Kidney (tissue), 14 donors: ENCODE measurements around the gene UBASH3B. TPM values are rescaled to one million over a fixed set of nuclear protein-coding genes. Genes with fewer than 3 reads are reported as not detected.
A peak's percentile ranks its signal among the peaks of the same experiment; 100 is the strongest.

Experiments used
- DNase-seq, 5 donors: peaks; one replicate each; pipeline ENCODE4 v3.0.0-alpha.2; 2013 to 2020
- FAIRE-seq: peaks from 2 replicates; lab custom pipeline; 2012; peaks lifted over from hg19 to GRCh38; lab: Jason Lieb, UNC
- H3K27ac ChIP-seq, 2 donors: one replicate each; pipeline ENCODE4 v1.7.0; 2013; ENCODE audit warnings: low read depth in 2 of 2, low read length in 2 of 2, inconsistent platforms in 1 of 2
- H3K27me3 ChIP-seq: one replicate; pipeline ENCODE4 v1.7.1; 2013; ENCODE audit warnings: low read length, inconsistent platforms; ENCODE audit not compliant: control insufficient read depth, insufficient read depth
- H3K36me3 ChIP-seq, 3 donors: one replicate each; pipeline versions ENCODE4 v1.7.0 to v1.7.1; 2013; ENCODE audit warnings: low read length in 3 of 3, control low read depth in 1 of 3, inconsistent platforms in 1 of 3; ENCODE audit not compliant: insufficient read depth in 3 of 3, control insufficient read depth in 2 of 3
- H3K4me1 ChIP-seq, 3 donors: one replicate each; pipeline versions ENCODE4 v1.7.0 to v1.7.1; 2013; ENCODE audit warnings: low read length in 3 of 3, inconsistent platforms in 1 of 3, low read depth in 1 of 3; ENCODE audit not compliant: control insufficient read depth in 2 of 3, insufficient read depth in 2 of 3
- H3K4me3 ChIP-seq, 3 donors: one replicate each; pipeline versions ENCODE4 v1.7.0 to v1.8.1; 2013; ENCODE audit warnings: low read length in 3 of 3, control low read depth in 1 of 3, inconsistent platforms in 1 of 3
- H3K9ac ChIP-seq, 3 donors: one replicate each; pipeline versions ENCODE4 v1.7.0 to v1.7.1; 2013; ENCODE audit warnings: low read length in 3 of 3, control low read depth in 1 of 3, inconsistent platforms in 1 of 3
- H3K9me3 ChIP-seq, 3 donors: one replicate each; pipeline versions ENCODE4 v1.7.0 to v1.7.1; 2013; ENCODE audit warnings: low read length in 3 of 3, control low read depth in 1 of 3, inconsistent platforms in 1 of 3; ENCODE audit not compliant: control insufficient read depth in 2 of 3, insufficient read depth in 1 of 3
- CTCF ChIP-seq: IDR thresholded peaks from 3 replicates; pipeline ENCODE4 v1.5.1; 2012; ENCODE audit warnings: mild to moderate bottlenecking, moderate library complexity, borderline replicate concordance; ENCODE audit not compliant: insufficient read depth; ENCODE audit errors: extremely low read depth
- intact Hi-C: fragments of 100-400 bp; cut with DNase I; formaldehyde crosslinking; loops from one replicate; pipeline ENCODE4 v1.11.1; 2022
- polyA plus RNA-seq: library from polyadenylated mRNA; stranded (reverse); fragments of 350-450 nt; fragmentation: Illumina TruSeq; extraction: RNeasy Lipid Tissue Mini Kit (QIAGEN cat#74804); gene quantifications from one replicate; pipeline ENCODE4 v1.2.3, GENCODE V29; 2014; ENCODE audit warnings: low read depth, low replicate concordance; ENCODE audit not compliant: insufficient read depth
- total RNA-seq: library from RNA; stranded (reverse); fragmentation: NEBNext Ultra II Directional; extraction: Animal tissue kit (Norgen Biotek cat#: 25700); gene quantifications from one replicate; pipeline ENCODE4 v1.2.1, GENCODE V29; 2021
- donor health status: control.
- donor health status: control.
- donor health status: control.
- donor health status: control.
- donor health status: control.
- donor health status: DM: yes; HTN: yes; CAD: no.
- donor health status: Normal renal cell carcinoma (clear cell type).

The UBASH3B gene
- total and polyA plus RNA-seq, 2 donors from 2014 or later: 0.62 to 22.8 TPM

GRCh38 chr11:122742301-122743018 is 86.9 kb downstream of the UBASH3B start:
- intact Hi-C loops: no loop called here
- Histone ChIP-seq H3K27ac (peak overlapping the region in 1 of 2 donors; percentile 69), H3K27me3 (no peaks in the 10 kb centered on the region), H3K36me3 (no peaks in the 10 kb centered on the region), H3K9ac (no peak overlapping the region), H3K9me3 (no peaks in the 10 kb centered on the region), H3K4me3 (no peak overlapping the region), H3K4me1 (peaks cover 0 to 8% (median 7%) of the 10 kb centered on the region in 3 donors)
- no peak for TF ChIP-seq CTCF
- FAIRE-seq: no peak
- peak in 1 of 5 donors; percentile 57 for DNase-seq

- no peak for TF ChIP-seq CTCF
- Histone ChIP-seq H3K36me3 (no peaks in the 10 kb centered on the region), H3K27ac (no peak overlapping the region), H3K9ac (no peak overlapping the region), H3K4me1 (peaks cover 0 to 8% (median 7%) of the 10 kb centered on the region in 3 donors), H3K4me3 (no peak overlapping the region), H3K27me3 (no peaks in the 10 kb centered on the region), H3K9me3 (no peaks in the 10 kb centered on the region)
- FAIRE-seq (no peak), DNase-seq (no peak)
- intact Hi-C loops: no loop called here
Observed at GRCh38 chr11:122743097-122743741, 87.7 kb downstream of the UBASH3B start.

- no peak for FAIRE-seq
- no peak for TF ChIP-seq CTCF
- Histone ChIP-seq H3K4me3 (no peak overlapping the region), H3K27ac (no peak overlapping the region), H3K9ac (no peak overlapping the region), H3K36me3 (no peaks in the 10 kb centered on the region), H3K9me3 (no peaks in the 10 kb centered on the region), H3K27me3 (no peaks in the 10 kb centered on the region), H3K4me1 (peaks cover 0 to 10% (median 8%) of the 10 kb centered on the region in 3 donors)
- intact Hi-C loops: no loop called here
- no peak for DNase-seq
Observed at GRCh38 chr11:122743949-122744348, 88.4 kb downstream of the UBASH3B start.
